SK-N-SH treated with all-trans-retinoic acid at 6 μM for 48 hours (cell line): Measurements from ENCODE around the gene NGEF.

ENCODE experiments used
- ATAC-seq: fragments of 200-7000 bp; cut with Tn5 transposase; 3 replicates; pipeline ENCODE4 v1.9.1; 2020; ENCODE audit warnings: mild to moderate bottlenecking, moderate library complexity
- ARNTL ChIP-seq: fragments of 450-650 bp; formaldehyde crosslinking; IDR thresholded peaks from 2 replicates; pipeline ENCODE4 v1.5.0; 2020; ENCODE audit warnings: low read depth, mild to moderate bottlenecking, moderate library complexity, borderline replicate concordance
- BACH2 ChIP-seq: fragments of 250-450 bp; sonication (Bioruptor Pico); IDR thresholded peaks from 2 replicates; pipeline ENCODE4 v1.9.0; 2021; ENCODE audit warnings: mild to moderate bottlenecking, borderline replicate concordance
- ESRRG ChIP-seq: fragments of 250-450 bp; sonication (Bioruptor Pico); IDR thresholded peaks from 2 replicates; pipeline ENCODE4 v1.6.1; 2021; ENCODE audit warnings: mild to moderate bottlenecking
- GLIS3 ChIP-seq: fragments of 250-450 bp; sonication (Bioruptor Pico); IDR thresholded peaks from 2 replicates; pipeline ENCODE4 v1.5.0; 2020; ENCODE audit warnings: mild to moderate bottlenecking, moderate library complexity
- PPARA ChIP-seq: fragments of 250-450 bp; sonication (Bioruptor Pico); IDR thresholded peaks from 2 replicates; pipeline ENCODE4 v1.5.0; 2020; ENCODE audit warnings: mild to moderate bottlenecking, borderline replicate concordance
- SNAI2 ChIP-seq: fragments of 250-450 bp; sonication (Bioruptor Pico); IDR thresholded peaks from 2 replicates; pipeline ENCODE4 v1.5.0; 2020; ENCODE audit warnings: mild to moderate bottlenecking, moderate library complexity
- TCF4 ChIP-seq: fragments of 250-450 bp; sonication (Bioruptor Pico); IDR thresholded peaks from 2 replicates; pipeline ENCODE4 v1.8.0; 2021; ENCODE audit warnings: mild to moderate bottlenecking, moderate library complexity, borderline replicate concordance
- TOX ChIP-seq: fragments of 250-450 bp; sonication (Bioruptor Pico); IDR thresholded peaks from 2 replicates; pipeline ENCODE4 v1.8.0; 2021; ENCODE audit warnings: mild to moderate bottlenecking, moderate library complexity, borderline replicate concordance
- TSHZ2 ChIP-seq: fragments of 250-450 bp; sonication (Bioruptor Pico); IDR thresholded peaks from 2 replicates; pipeline ENCODE4 v1.5.0; 2020; ENCODE audit warnings: mild to moderate bottlenecking, moderate library complexity
- ZC3H10 ChIP-seq: fragments of 250-450 bp; sonication (Bioruptor Pico); IDR thresholded peaks from 2 replicates; pipeline ENCODE4 v1.5.1; 2021; ENCODE audit warnings: mild to moderate bottlenecking, moderate library complexity
- ZFP3 ChIP-seq: fragments of 250-450 bp; sonication (Bioruptor Pico); IDR thresholded peaks from 2 replicates; pipeline ENCODE4 v1.5.0; 2020; ENCODE audit warnings: mild to moderate bottlenecking, moderate library complexity
- ZFP30 ChIP-seq: fragments of 450-650 bp; formaldehyde crosslinking; IDR thresholded peaks from 2 replicates; pipeline ENCODE4 v1.5.0; 2022; ENCODE audit warnings: mild to moderate bottlenecking, moderate library complexity
- ZNF565 ChIP-seq: fragments of 450-650 bp; formaldehyde crosslinking; conservative IDR thresholded peaks from 2 replicates; pipeline ENCODE4 v1.5.0; 2020; ENCODE audit warnings: low read depth, mild to moderate bottlenecking, moderate library complexity
- ZNF70 ChIP-seq: fragments of 450-650 bp; formaldehyde crosslinking; IDR thresholded peaks from 2 replicates; pipeline ENCODE4 v1.5.0; 2020; ENCODE audit warnings: mild to moderate bottlenecking, moderate library complexity
- ZNF8 ChIP-seq: fragments of 450-650 bp; formaldehyde crosslinking; IDR thresholded peaks from 2 replicates; pipeline ENCODE4 v1.5.0; 2020; ENCODE audit warnings: mild to moderate bottlenecking, moderate library complexity
- TF ChIP-seq, protein P1 (sequence below): fragments of 250-450 bp; sonication (Bioruptor Pico); IDR thresholded peaks from 2 replicates; pipeline ENCODE4 v1.8.0; 2021; ENCODE audit warnings: low read depth, mild to moderate bottlenecking, moderate library complexity, borderline replicate concordance
- TF ChIP-seq, protein P2 (sequence below): fragments of 250-450 bp; sonication (Bioruptor Pico); IDR thresholded peaks from 2 replicates; pipeline ENCODE4 v1.8.0; 2020; ENCODE audit warnings: mild to moderate bottlenecking, moderate library complexity, borderline replicate concordance

NGEF gene

DNA sequence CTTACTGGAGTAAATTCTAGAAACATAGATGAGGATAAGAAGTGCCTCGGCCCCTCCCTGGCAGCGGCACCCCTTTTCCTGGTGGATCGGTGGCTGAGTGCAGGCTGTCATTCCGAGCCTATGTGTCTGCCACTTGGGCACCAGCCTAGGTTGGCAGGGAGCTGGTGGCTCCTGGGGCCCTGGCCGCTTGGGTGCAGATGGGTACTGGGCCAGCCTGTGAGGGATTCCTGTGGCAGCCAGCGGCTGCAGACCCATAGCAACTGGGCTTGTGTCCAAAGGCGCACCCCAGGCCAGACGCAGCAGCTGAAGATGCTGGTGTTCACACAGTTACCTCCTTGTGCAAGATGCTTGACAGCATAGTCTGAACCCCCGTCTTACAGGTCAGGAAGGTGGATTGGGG is 140.2 kb downstream of the NGEF start:
- TF ChIP-seq PPARA (CRISPR knock-in tag) = no peak
- TF ChIP-seq TCF4 (CRISPR knock-in tag) = no peak
- no peak for TF ChIP-seq TSHZ2 (CRISPR knock-in tag)
- TF ChIP-seq, protein P1, sequence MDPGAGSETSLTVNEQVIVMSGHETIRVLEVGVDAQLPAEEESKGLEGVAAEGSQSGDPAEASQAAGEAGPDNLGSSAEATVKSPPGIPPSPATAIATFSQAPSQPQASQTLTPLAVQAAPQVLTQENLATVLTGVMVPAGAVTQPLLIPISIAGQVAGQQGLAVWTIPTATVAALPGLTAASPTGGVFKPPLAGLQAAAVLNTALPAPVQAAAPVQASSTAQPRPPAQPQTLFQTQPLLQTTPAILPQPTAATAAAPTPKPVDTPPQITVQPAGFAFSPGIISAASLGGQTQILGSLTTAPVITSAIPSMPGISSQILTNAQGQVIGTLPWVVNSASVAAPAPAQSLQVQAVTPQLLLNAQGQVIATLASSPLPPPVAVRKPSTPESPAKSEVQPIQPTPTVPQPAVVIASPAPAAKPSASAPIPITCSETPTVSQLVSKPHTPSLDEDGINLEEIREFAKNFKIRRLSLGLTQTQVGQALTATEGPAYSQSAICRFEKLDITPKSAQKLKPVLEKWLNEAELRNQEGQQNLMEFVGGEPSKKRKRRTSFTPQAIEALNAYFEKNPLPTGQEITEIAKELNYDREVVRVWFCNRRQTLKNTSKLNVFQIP (CRISPR knock-in tag) = no peak
- no peak for TF ChIP-seq ZNF565 (CRISPR knock-in tag)
- no peak for TF ChIP-seq ARNTL
- no peak for TF ChIP-seq GLIS3
- TF ChIP-seq ESRRG = no peak
- no peak for TF ChIP-seq BACH2 (CRISPR knock-in tag)
- no peak for TF ChIP-seq ZFP30 (CRISPR knock-in tag)
- no peak for TF ChIP-seq SNAI2 (CRISPR knock-in tag)
- ATAC-seq = no peak

DNA sequence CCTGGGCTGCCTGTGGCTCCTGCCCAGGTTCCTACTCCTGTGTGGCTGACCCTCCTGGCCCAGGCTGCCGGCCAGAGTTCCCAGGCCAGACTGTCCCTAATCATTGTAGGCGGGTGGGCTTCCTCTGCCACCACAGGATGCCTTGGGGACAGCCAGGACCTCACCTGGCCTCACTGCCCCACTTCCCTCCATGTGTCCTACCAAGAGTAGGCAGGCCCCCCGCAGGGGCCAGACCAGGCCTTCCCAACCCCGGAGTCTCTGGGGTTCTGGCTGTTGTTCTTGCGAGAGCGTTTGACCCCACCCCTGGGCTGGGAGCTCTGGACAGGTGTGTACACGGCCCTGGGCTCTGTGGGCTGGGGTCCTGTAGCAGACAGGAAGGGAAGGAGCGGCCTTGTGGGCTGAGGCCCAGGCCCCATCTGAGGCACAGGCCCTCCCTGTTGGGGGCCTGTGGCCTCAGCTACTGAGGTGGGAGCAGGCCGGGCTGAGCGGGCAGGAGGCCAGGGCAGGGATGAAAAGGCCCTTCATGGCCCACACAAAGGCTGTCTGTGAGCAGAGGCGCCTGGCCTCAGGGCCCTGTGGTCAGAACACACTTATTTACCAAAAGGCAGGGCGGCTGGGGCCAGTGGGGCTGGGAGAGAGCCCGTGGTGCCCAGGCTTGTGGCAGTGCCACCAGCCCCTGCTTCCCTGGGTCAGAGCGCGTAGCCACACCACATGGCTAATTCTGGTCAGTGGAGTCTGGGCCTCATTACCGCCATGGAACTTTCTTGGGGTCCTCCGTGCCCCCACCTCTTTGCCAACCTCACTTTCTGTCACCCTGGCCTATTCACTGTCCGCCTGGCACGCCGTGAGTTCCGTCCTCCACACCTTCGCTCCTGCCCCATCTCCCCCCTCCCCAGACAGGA is 141.0 kb downstream of the NGEF start:
- ATAC-seq = no peak

GRCh38 chr2:232871418-232871834 is 141.6 kb downstream of the NGEF start:
- TF ChIP-seq ZFP3 (CRISPR knock-in tag) (no peak), ZNF8 (CRISPR knock-in tag) (no peak), BACH2 (CRISPR knock-in tag) (no peak), TOX (CRISPR knock-in tag) (no peak)
- TF ChIP-seq, protein P2, sequence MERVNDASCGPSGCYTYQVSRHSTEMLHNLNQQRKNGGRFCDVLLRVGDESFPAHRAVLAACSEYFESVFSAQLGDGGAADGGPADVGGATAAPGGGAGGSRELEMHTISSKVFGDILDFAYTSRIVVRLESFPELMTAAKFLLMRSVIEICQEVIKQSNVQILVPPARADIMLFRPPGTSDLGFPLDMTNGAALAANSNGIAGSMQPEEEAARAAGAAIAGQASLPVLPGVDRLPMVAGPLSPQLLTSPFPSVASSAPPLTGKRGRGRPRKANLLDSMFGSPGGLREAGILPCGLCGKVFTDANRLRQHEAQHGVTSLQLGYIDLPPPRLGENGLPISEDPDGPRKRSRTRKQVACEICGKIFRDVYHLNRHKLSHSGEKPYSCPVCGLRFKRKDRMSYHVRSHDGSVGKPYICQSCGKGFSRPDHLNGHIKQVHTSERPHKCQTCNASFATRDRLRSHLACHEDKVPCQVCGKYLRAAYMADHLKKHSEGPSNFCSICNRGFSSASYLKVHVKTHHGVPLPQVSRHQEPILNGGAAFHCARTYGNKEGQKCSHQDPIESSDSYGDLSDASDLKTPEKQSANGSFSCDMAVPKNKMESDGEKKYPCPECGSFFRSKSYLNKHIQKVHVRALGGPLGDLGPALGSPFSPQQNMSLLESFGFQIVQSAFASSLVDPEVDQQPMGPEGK (CRISPR knock-in tag) = no peak
- ATAC-seq = no peak

More for the DNA sequence above, 141.0 kb downstream of the NGEF start:
- TF ChIP-seq ZNF70 = no peak
- no peak for TF ChIP-seq TOX (CRISPR knock-in tag)
- no peak for TF ChIP-seq ZNF565 (CRISPR knock-in tag)
- no peak for TF ChIP-seq PPARA (CRISPR knock-in tag)
- TF ChIP-seq TSHZ2 (CRISPR knock-in tag) = no peak
- no peak for TF ChIP-seq BACH2 (CRISPR knock-in tag)
- TF ChIP-seq ZC3H10 (CRISPR knock-in tag) = no peak
- TF ChIP-seq, all 23 proteins: peak for 0
